Activated T-cell treated with anti-CD3 and anti-CD28 coated beads, Interleukin-2, amount 50 U/mL, for 48 hours (primary cell): Measurements from ENCODE around the gene IGF1R.

Source experiments
- DNase-seq, 2 experiments: peaks; one replicate each; pipeline ENCODE4 v3.0.0-alpha.2; 2020

IGF1R gene

DNA sequence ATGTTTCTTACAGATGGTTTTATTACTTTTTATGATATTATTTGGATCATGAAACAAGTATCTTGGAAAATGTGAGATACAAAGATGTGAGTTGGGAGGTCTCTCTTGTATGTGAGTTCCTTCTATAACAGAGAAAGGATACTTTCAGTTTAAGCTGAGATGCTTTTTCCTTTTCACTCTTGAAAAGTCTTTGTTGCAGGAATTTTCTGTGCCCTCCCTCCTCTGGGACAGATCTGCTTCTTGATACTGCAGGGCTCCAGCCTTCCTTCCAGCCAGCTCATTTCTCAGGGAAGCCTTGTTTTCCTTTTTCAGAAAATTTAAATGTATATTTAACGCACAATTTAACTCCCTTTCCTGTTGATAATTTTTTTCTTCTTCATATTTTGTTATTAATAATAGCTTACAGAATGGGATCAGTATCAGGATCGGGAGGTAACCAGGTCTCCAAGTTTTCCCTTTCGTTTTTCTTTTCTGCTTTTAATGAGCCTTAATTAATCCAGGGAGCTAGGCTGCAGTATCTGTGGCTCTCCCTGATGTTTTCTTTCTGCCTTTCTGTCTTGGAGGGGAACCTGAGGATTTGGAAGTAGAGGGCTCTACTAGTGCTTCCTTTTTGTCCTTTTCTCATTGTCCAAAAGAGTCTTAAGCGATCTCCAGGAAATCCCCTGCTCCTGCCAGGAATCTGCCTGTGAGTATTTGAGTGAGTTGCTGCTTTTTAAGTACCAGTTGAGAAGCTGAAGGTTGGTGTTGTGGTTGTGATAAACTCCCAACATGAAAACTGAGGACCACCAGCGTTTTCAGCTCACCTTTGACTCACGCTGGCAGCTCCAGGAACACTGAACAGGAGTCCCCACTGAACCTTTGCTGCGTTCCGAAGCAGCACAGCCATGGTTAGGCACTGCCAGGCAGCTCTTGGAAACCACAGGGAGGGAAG lies 105.7 kb downstream of the IGF1R start:
- no peak for DNase-seq

DNA sequence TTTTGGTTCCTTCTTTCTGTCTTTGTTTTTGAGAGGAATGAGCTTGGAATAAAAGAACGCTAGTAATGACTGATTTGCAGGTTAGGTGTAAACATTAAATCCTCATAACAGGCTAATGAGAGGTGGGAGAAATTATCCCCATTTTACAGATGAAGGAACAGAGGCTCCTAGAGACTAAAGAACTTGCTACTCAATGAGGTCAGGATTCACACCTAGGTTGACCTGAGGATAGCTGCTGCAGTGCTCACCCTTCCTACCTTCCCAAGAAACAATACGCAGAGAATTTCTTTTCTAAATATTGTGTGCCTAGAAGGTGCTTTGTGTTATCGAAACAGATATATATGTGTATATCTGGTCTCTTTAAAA lies 106.3 kb downstream of the IGF1R start:
- DNase-seq: no peak

DNA sequence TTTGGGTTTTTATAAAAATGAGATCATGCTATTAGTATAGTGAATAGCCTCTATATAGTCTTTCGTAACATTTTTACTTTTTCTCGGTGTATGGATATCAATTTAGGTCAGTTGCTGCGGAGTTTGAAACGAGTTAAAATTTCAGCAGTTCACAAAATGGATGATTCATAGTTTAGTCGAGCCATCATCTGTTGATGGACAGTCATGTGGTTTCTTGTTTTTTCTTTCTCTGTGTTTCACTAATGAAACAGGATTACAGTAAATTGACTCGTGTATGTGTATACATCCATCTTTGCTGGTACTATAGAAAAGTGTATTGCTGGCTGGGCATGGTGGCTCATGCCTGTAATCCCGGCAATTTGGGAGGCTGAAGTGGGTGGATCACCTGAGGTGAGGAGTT lies 106.8 kb downstream of the IGF1R start:
- no peak for DNase-seq

DNA sequence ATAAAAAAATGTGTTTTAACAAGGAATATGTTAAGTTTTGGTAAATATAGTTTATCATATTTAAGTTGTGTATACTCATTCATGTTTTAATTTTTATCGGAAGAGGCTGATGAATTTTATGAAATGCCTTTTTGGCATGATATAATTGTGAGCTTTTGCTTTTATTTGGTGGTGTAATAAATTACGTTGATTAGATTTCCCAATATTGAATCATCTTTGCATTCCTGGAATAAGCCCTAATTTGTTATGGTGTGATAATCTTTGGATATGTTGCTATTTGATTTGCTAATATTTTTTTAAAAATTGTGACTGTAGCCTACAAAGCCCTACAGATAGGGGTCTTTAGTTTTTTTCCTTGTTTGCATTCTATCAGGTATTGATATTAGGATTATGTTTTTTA lies 107.4 kb downstream of the IGF1R start:
- DNase-seq: no peak

DNA sequence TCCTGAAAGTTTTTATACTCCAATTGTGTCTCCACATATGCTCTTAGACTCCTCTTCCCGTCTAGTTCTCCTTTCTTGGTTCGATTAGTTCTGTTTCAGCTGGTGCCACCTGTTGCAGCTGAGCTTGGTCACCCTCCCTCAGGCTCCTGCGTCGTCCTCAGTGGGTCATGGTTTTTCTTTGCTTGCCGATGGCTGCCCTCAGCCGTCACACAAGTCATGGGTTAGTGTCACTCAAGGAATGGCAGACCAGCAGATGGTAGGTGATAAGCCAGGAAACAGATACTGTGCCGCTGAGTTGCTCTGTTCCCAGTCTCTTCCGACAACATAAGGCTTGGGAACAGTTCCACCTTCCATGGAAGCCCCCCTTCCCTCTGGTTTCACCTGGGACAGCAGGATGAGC lies 109.9 kb downstream of the IGF1R start:
- DNase-seq: no peak

DNA sequence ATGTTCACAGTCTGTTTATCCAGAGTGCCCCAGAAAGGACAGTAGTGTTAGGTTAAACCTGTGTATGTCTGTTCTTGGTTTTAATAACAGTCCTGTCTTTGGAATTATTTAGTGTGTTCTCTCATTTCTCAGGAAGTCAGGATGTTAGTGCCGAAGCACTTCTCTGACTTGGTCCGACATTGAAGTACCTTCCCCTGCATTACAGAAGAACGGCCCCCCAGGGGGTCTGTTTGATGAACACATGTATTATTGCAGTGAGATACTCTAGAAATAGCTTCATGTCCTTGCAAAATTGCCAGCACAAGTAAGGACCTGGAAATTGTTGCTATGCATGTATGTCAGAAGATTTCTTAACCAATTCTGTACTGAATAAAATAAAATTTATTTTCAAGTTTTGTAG lies 110.9 kb downstream of the IGF1R start:
- DNase-seq: no peak

DNA sequence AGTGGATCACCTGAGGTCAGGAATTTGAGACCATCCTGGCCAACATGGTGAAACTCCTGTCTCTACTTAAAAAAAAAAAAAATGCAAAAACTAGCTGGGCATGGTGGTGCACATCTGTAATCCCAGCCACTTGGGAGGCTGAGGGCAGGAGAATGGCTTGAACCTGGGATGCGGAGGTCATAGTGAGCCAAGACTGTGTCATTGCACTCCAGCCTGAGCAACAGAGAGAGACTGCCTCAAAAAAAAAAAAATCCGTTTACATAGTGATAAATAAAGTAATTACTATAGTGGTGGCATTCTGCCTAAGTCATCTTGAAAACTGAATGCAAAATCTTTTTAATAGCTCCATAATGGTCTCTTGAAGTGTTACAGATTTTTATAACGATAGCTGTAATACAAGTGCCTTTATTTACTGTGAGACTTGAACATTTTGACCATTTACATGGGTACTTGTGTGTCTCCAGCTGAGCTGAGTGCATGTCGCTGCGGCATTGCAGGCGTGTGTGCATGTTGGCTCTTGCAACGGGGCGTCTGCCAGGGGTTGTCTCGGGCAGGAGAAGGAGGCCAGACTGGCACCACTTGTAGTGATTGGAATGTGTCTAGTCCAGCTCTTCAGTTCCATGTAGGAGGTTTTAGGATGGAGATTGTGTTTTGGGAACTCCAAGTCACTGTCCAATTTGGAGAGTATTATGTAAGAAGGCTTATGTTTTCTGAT lies 111.9 kb downstream of the IGF1R start:
- no peak for DNase-seq

DNA sequence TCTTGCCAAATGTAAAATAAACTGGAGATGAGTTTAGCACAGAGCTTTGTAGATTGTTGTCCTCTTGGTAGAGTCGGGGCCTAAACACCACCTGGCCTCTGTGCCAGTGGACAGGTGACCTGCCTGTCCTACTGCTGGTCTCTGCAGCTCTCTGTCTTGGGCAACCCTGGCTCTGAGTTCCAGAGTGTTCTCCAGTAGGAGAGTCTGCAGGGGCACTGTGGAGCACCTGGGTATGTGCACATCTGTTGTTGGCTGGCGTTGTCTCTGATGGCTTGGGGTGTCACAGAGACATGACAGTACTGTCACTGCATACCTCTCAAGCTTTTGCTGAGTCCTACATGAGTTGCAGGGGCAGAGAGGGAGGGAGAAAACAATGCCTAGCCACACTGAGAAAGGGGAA lies 112.6 kb downstream of the IGF1R start:
- DNase-seq: no peak

DNA sequence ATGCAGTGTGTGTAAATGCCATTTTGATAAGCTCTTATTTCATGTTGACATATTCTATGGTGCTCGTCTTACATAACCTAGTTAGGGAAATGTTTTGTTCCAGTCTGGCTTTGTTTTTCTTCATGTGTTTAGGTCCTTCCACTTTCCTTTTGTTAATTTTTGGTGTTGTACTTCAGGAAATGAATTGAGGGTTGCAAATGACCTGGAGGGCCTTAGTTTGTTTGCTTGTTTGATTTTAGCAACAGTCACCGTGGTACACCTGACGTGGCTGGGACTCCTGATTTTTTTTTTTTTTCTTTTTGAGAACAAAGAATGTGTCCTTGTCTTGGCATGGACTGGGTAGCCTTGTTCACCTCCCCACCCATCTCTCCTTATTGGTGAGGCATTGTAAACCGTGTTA lies 114.8 kb downstream of the IGF1R start:
- no peak for DNase-seq

DNA sequence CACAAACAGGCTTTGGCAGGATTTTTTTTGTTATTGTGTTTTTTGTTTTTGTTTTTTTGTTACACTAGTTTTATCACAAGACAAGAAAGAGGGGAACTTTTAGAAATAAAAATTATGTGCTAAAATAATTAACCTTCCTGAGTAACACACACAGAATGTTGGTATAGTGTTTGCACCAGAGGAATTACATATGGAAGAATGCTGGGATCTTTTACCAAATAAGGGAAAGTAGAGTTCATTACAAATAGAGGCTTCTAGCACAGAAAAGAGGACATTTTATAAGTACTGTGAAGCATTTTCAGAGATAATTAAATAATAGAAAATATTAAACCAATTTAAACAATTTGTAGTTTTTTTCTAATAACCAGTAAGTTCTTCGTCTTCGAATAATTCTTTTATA lies 116.0 kb downstream of the IGF1R start:
- no peak for DNase-seq

DNA sequence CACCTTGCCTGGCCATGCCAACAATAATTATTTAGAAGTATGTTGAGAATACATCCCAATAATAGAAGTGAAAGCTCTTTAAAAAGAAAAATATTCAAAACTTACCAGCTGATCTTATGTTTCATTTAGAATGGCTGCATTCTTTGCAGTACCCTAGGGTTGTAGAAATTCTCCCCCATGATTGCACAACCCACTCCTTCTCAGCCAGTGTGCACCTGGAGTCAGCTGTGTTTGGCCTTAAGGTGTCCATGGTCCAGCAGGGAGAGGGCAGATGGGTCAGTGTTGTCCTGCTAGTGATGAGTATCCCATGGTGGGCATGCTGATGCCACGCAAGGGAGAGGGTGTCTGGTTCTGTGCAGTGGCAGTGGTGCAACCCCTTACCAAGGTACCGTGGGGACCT lies 117.3 kb downstream of the IGF1R start:
- no peak for DNase-seq

DNA sequence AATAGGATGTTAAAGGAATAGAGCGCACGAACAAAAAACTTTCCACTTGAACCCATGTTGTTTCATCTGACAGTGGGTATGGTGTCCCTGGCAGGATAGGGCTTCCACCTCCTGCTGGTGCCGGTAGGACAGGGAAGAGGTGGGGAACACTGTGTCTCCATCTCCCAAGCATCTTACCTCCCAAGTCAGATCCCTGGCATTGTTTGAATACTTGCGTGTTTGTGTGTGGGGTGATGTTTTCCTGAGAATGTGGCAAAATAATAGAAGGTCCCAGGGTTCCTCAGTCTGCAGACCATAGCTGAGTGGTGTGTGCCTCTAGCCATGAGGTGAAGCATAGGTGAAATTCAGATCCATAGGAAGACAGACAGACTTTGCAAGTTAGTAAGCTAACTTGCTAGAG lies 119.4 kb downstream of the IGF1R start:
- DNase-seq: no peak

DNA sequence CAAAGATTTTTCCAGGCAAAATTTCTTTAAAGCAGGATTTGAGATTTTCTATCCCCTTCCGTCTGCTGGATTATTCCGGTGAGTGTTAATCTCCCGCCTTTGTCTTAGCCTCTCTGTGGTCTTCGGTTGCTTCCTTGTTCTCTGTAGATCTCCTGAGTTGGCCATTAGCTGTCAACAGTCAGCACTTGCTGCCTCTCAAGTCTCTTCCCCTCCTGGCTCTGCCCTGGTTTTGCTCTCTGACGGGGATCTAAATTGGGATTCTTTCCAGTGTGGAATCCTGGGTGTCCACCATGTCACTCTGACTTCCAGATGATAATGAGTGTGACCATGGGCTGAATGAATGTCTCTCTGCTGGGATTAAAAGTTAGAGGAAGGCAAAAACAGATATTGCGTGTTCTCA lies 121.5 kb downstream of the IGF1R start:
- DNase-seq: no peak

DNA sequence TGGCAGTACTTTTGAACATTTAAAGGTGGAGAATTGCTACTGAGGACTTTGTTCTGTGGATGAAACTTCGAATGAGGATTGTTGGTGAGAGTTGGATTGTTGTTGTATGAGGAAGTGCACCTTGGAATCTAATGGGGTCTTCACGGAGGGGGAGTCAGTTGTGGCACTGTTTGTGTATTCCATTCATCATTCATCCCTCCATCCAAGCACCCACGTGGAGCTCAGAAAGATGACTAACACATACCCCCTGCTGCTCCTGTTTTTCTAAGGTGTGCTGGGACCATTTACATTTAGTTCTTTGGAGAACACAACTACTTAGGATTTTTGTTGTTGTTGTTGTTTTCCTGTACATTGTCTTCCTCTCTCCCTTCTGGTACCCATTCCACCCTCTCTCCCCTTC lies 122.6 kb downstream of the IGF1R start:
- DNase-seq: no peak

DNA sequence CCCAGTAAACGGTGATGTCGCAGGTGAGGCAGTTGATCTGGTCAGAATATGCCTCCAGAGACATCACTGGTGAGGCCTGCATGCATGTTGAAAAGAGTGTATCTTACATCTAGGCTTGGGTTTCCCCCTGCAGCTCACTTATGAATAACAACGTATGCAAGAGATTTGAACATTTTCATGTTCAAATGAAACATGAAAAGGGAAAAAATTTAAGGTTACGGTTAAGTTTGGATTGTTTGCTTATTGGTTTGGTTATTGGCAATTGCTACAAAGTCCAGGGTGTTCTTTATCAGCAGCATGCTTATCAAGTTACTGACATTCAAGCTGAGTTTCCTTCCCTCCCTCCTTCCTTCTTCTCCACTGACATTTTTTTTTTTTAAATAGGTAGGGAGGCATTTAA lies 123.2 kb downstream of the IGF1R start:
- DNase-seq: no peak

DNA sequence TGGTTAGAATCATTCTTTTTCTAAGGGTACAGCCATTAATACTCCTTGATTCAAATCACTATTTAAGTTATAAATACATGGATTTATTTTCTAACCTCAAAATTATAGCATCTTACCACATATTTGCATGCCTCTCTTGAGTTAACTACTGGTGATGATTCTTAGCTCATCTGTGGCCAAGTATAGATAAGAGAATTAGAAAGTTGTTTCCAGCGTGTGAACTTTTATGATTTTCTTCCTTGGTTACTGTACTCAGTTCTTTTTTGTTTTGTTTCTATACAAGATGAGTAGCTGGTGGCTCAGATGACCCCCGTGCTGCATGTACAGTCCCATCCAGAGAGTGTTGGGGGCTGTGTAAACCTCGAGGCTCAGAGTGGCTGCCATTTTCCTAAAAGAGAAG lies 124.6 kb downstream of the IGF1R start:
- no peak for DNase-seq

DNA sequence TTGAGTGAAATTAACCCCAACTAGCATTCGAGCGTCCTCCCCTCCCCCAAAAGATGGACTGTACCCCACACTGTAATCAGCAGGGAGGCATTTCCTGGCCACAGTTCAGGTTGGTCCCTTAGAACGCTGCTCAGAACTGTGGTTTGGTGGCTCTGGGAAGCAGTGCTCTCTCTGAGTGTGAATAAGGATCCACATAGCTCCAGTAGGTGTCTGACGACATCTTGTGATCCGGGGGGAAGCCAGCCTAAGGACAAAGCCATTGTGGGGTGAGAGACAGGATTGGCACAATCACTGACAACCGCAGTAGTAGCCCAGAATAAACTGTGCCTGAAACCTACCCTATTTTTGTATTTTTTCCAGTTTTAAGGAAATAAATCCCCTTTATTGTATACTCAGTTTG lies 125.3 kb downstream of the IGF1R start:
- no peak for DNase-seq

DNA sequence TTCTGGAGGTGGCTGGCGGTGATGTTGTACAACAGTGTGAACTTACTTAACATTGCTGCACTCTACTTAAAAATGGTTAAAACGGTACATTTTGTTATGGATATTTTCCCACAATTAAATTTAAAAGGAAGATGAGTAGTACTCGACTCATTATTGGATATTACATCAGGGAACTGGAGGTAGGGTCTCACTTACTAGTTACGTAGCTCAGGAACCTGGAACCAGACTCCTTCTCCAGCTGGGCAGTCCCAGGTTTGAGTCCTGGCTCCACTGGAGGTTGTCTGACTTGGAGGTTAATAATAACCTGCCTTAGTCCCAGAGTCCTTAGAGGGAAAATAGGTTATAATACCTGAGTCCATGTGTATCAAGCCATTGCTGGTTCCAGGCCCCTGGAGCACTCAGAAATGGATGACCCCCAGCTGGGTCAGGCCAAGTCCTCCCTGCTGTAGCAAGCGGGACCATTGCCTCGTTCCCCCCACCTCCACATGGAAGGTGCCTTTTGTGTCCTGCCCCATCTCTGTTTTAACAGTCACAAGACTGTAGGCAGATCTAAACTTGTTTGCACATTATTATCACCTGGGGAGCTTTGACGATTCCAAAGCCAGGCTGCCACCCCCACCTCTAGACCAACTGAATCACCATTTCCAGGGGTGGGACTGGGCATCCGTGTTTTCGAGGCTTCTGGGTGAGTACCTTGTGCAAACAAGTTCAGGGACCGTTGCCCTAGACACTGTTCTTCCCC lies 126.6 kb downstream of the IGF1R start:
- no peak for DNase-seq

DNA sequence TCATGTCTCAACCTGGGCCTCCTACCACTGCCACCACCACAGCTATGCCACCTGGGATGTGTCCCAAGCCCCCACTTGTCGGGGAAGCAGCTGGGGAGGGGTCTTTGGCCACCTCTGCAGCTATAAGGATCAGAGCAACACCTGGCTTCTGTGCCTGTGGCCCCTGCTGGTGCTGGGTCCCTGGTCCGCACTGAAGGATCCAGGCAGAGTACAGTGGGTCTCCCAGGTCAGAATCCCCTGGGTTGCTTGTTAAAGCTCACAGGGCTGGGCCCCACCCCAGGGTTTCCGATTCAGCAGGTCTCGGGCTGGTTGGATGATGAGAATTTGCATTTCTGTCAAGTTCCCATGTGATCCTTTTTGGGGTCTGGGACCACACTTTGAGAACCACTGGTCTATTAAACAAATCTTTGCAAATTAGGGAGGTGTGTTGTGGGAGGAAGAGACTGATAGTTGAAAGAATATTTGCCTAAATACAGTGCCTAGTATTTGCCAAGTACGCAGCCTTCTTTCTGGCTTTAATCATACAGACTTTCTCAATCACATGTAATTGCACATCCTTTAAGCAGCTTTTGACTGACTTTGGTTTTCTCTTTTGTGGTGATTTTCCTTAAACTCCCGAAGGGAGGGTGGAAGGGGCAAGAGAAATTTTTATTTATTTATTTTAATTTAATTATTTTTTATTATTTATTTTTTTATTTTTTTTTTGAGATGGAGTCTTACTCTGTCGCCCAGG lies 127.3 kb downstream of the IGF1R start:
- no peak for DNase-seq

DNA sequence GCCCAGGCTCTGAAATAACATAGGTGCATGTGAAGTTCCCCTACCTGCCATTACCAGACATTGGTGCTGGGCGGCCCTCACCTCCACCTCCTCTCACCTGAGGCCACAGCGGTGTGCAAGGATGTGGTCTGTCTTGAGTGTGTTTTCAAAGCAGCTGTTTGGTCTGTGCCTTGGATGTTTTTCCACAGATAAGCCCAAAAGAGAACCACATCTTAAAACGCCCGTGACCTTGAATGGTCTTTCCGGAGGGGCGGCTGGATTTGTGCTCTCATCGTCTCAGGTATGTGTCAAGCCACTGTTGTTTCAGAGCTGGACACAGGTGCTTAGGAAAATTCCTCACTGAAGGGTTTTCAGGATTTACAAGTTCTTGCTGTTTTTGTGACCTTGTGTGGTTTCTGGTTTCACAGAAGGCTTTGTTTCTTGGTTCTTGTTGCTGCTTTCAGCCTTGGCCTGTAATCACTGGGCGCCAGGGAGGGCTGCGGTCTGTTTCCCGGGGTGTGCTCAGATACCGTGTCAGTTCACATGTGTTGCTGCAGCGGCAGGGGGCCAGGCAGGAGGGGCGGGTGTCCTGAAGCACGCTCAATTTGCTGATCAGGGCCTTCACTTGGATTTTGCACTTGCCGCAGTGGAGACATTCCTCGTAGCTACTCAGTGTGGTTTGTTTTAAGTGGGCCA lies 128.4 kb downstream of the IGF1R start:
- peak in 1 of 2 experiments; percentile 46 for DNase-seq

DNA sequence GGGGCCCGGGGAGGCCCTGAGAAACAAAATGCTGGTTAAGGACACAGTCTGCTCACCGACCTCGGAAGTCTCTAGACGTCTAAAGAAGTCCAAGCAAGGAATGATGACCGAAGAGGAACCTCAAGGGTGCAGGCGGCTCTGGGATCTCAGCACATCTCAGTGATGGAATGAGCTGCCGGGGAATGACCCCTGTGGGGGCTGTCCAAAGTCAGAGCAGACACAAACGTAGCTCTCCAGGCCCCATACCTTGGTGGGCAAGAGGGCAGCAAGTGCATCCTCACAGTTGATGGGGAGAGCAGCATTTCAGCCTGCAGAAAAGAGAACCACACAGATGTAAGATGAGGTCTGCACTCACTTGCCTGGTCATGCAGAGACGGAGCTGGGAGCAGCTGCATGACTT lies 129.1 kb downstream of the IGF1R start:
- DNase-seq: no peak

DNA sequence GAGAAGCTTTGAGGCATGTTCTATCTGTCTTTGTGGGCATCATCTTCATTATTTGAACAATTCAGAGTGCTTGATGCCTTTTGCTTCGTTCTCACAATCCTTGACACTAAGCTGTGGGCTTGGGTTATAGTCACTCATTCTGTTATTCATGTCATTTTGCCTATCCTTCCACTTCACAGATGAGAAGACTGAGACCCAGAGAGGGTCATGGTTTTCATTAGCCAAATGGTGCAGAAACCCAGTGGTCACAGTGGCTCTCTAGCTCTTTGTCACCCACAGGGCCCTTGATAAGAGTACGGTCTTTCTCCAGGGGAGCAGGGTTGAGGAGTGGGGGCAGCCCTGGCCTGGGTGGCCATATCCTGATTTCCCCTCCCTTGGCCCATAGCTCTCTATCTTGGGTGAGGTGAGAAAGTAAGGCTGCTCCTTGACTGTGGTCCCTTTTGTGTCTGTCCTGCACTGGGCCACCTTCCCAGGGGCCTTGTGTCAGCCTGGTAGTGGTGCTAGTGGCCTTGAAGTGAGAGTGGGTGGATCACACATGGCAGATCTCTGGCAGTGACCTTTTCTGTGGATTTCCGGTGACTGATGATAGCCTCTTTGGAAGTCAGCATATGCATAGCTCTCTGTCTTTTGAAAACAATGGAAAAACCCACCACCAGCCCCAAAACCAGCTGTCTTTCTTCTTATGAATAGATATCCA lies 130.1 kb downstream of the IGF1R start:
- DNase-seq: no peak
